ENCODE results near the gene DENND2C. TPM values are rescaled to one million over a fixed set of nuclear protein-coding genes. Genes with fewer than 3 reads are reported as not detected.

The DENND2C gene
- total and polyA plus RNA-seq, 2 of the 13 experiments (the other 11 are each of a cell fraction or from before 2014, with no cell fraction given): 0.08 to 0.33 TPM

DNA sequence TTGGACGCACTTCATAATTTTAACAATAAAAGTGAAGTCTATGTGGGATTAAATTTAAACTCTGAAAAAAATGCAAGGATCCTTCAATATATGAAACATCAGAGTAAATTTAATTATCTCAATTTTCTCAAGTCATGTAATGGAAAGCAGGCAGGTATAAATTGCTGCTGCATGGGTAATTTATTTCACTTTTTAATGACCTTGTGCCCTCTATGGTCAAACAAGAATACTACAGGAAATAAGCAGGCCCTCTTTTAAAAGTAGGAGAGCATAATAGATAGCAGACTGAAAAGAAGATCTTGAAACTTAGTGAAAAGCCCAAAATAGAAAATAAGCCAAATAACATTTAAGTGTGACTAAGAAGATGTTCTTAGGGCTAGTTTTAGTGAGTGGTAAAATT is 111.3 kb downstream of the DENND2C start:
- Histone ChIP-seq H3K4me1 (ENCODE audit: insufficient read depth, low read length) (peaks cover 6% of the 10 kb centered on the region; the same call in 1 of the 2 replicates), H4K20me1 (ENCODE audit: insufficient read depth, low read length) (no peaks in the 10 kb centered on the region), H3K9me3 (ENCODE audit: low read length) (no peaks in the 10 kb centered on the region), H3K36me3 (replicated peaks in 1 of 2; ENCODE audit: control insufficient read depth in 1 of 2, insufficient read depth in 2 of 2, low read length in 2 of 2) (no peaks in the 10 kb centered on the region), H3K27me3 (ENCODE audit: control insufficient read depth in 1 of 2, insufficient read depth in 2 of 2, low read length in 2 of 2) (no peaks in the 10 kb centered on the region), H3K79me2 (ENCODE audit: insufficient read depth, low read length) (no peaks in the 10 kb centered on the region), H3K4me2 (ENCODE audit: low read depth, low read length) (no peak overlapping the region), H2AFZ (ENCODE audit: low read length) (no peak overlapping the region), H3K27ac (ENCODE audit: extremely low read length, insufficient read depth, low read length) (no peak overlapping the region), H3K4me3 (replicated peaks in 1 of 3; ENCODE audit: insufficient read depth in 1 of 3, low read depth in 2 of 3, low read length in 3 of 3) (no peak overlapping the region), H3K9ac (ENCODE audit: insufficient read depth, low read depth, low read length) (no peak overlapping the region)
- FAIRE-seq: no peak
- WGBS (ENCODE audit: low lambda C conversion rate): 60% methylated on average over 1 of the region's 1 CpG
- ATAC-seq: peak; percentile 58; the same call in 1 of the 3 replicates
- peak; percentile 18 for DNase-seq (ENCODE audit: low spot score)
- CTCF ChIA-PET (ENCODE audit: low intra/inter-chr PET ratio, low total read pairs): interaction anchor here (1.5 to 1.9 kb wide), 2 partner anchors 130 to 212 kb away, joined by 3 to 15 read pairs; no protein-coding TSS in a partner anchor
- POLR2A ChIA-PET: no interaction called here
- no TSS peak for BruUV-seq (replicated peaks)
- TF ChIP-seq, protein P1, sequence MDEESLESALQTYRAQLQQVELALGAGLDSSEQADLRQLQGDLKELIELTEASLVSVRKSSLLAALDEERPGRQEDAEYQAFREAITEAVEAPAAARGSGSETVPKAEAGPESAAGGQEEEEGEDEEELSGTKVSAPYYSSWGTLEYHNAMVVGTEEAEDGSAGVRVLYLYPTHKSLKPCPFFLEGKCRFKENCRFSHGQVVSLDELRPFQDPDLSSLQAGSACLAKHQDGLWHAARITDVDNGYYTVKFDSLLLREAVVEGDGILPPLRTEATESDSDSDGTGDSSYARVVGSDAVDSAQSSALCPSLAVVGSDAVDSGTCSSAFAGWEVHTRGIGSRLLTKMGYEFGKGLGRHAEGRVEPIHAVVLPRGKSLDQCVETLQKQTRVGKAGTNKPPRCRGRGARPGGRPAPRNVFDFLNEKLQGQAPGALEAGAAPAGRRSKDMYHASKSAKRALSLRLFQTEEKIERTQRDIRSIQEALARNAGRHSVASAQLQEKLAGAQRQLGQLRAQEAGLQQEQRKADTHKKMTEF (CRISPR knock-in tag; IDR thresholded peaks at IDR 0.05): no peak
- TF ChIP-seq SALL2 (CRISPR knock-in tag; IDR thresholded peaks at IDR 0.05) (no peak), HOXA9 (CRISPR knock-in tag; IDR thresholded peaks at IDR 0.05; ENCODE audit: borderline replicate concordance) (no peak), STAG1 (CRISPR knock-in tag; IDR thresholded peaks at IDR 0.05) (peak; percentile 73), MZF1 (CRISPR knock-in tag; IDR thresholded peaks at IDR 0.05; ENCODE audit: borderline replicate concordance) (no peak), SMC3 (IDR thresholded peaks at IDR 0.05; ENCODE audit: low read length) (peak; percentile 41; the same call in 1 of the 2 replicates), SUZ12 (IDR thresholded peaks at IDR 0.05; ENCODE audit: low read depth, low read length) (no peak), RNF2 (conservative IDR thresholded peaks at IDR 0.05; ENCODE audit: low read depth) (no peak), HNF4G (IDR thresholded peaks at IDR 0.05; ENCODE audit: borderline replicate concordance, low read depth, low read length) (no peak), HNF4G (CRISPR knock-in tag; IDR thresholded peaks at IDR 0.05; ENCODE audit: borderline replicate concordance, low read depth) (no peak)
- TF ChIP-seq, protein P2, sequence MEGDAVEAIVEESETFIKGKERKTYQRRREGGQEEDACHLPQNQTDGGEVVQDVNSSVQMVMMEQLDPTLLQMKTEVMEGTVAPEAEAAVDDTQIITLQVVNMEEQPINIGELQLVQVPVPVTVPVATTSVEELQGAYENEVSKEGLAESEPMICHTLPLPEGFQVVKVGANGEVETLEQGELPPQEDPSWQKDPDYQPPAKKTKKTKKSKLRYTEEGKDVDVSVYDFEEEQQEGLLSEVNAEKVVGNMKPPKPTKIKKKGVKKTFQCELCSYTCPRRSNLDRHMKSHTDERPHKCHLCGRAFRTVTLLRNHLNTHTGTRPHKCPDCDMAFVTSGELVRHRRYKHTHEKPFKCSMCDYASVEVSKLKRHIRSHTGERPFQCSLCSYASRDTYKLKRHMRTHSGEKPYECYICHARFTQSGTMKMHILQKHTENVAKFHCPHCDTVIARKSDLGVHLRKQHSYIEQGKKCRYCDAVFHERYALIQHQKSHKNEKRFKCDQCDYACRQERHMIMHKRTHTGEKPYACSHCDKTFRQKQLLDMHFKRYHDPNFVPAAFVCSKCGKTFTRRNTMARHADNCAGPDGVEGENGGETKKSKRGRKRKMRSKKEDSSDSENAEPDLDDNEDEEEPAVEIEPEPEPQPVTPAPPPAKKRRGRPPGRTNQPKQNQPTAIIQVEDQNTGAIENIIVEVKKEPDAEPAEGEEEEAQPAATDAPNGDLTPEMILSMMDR (CRISPR knock-in tag; IDR thresholded peaks at IDR 0.05): peak; percentile 48; the same call in 1 of the 2 replicates
- TF ChIP-seq, protein P3, sequence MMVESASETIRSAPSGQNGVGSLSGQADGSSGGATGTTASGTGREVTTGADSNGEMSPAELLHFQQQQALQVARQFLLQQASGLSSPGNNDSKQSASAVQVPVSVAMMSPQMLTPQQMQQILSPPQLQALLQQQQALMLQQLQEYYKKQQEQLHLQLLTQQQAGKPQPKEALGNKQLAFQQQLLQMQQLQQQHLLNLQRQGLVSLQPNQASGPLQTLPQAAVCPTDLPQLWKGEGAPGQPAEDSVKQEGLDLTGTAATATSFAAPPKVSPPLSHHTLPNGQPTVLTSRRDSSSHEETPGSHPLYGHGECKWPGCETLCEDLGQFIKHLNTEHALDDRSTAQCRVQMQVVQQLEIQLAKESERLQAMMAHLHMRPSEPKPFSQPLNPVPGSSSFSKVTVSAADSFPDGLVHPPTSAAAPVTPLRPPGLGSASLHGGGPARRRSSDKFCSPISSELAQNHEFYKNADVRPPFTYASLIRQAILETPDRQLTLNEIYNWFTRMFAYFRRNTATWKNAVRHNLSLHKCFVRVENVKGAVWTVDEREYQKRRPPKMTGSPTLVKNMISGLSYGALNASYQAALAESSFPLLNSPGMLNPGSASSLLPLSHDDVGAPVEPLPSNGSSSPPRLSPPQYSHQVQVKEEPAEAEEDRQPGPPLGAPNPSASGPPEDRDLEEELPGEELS (CRISPR knock-in tag; IDR thresholded peaks at IDR 0.05): no peak
- TF ChIP-seq, protein P4, sequence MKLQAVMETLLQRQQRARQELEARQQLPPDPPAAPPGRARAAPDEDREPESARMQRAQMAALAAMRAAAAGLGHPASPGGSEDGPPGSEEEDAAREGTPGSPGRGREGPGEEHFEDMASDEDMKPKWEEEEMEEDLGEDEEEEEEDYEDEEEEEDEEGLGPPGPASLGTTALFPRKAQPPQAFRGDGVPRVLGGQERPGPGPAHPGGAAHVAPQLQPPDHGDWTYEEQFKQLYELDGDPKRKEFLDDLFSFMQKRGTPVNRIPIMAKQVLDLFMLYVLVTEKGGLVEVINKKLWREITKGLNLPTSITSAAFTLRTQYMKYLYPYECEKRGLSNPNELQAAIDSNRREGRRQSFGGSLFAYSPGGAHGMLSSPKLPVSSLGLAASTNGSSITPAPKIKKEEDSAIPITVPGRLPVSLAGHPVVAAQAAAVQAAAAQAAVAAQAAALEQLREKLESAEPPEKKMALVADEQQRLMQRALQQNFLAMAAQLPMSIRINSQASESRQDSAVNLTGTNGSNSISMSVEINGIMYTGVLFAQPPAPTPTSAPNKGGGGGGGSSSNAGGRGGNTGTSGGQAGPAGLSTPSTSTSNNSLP (IDR thresholded peaks at IDR 0.05; ENCODE audit: low read depth, low read length): peak; percentile 29; the same call in 1 of the 2 replicates
- TF ChIP-seq, protein P5, sequence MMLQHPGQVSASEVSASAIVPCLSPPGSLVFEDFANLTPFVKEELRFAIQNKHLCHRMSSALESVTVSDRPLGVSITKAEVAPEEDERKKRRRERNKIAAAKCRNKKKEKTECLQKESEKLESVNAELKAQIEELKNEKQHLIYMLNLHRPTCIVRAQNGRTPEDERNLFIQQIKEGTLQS (CRISPR knock-in tag; IDR thresholded peaks at IDR 0.05): no peak
- in situ Hi-C loops (cut with HindIII; ENCODE audit: extremely low pct_ligation_motif_present, low pct_unique_long_range_greater_than_20kb) (loop anchor here (5.0 kb wide), 1 partner anchor 211 kb away; no protein-coding TSS in a partner anchor), intact Hi-C loops (cut with micrococcal nuclease; ENCODE audit: unreplicated experiment) (loop anchor here (2.0 to 5.0 kb wide), 2 partner anchors 121 to 212 kb away; no protein-coding TSS in a partner anchor)
